ENCODE data around the gene DRC7. TPM values are rescaled to one million over a fixed set of nuclear protein-coding genes. Genes with fewer than 3 reads are reported as not detected.

The DRC7 gene
- total RNA-seq, 1 experiment from 2014 or later, result 0.72 TPM

- no peak overlapping the region for H2BK5ac ChIP-seq (ENCODE audit: insufficient read length, low read length)
- no peak overlapping the region for H4K91ac ChIP-seq (ENCODE audit: insufficient read length, low read depth, low read length)
- no peak overlapping the region for H2BK120ac ChIP-seq (ENCODE audit: low read depth, low read length, poor library complexity, severe bottlenecking)
- no peak overlapping the region for H4K5ac ChIP-seq (ENCODE audit: insufficient read length, low read depth, low read length)
- DNase-seq, result no peak
- H3K18ac ChIP-seq (ENCODE audit: insufficient read length, low read depth, low read length), result no peak overlapping the region
- H3K56ac ChIP-seq (ENCODE audit: insufficient read length, low read depth, low read length), result no peak overlapping the region
- no peaks in the 10 kb centered on the region for H3K79me1 ChIP-seq (ENCODE audit: insufficient read depth, low read depth, low read length, poor library complexity, severe bottlenecking)
- H3K27ac ChIP-seq (ENCODE audit: insufficient read length, low read depth, low read length), result no peak overlapping the region
- H3K14ac ChIP-seq (ENCODE audit: insufficient read depth, low read length), result no peak overlapping the region; the same call in 1 of the 2 replicates
- no peak overlapping the region for H3K4ac ChIP-seq (ENCODE audit: low read depth, low read length)
- no peaks in the 10 kb centered on the region for H3K79me2 ChIP-seq (ENCODE audit: insufficient read depth, low read length)
- no peak overlapping the region for H3K9ac ChIP-seq (ENCODE audit: extremely low read depth, insufficient read length, low read length)
- no peaks in the 10 kb centered on the region for H3K27me3 ChIP-seq (ENCODE audit: insufficient read depth, low read length)
- H4K20me1 ChIP-seq (ENCODE audit: control insufficient read depth, insufficient read depth, insufficient read length), result no peaks in the 10 kb centered on the region
- WGBS (ENCODE audit: extremely low coverage, insufficient read length, low lambda C conversion rate), result no CpG with 5 or more reads among the region's 16 CpGs
- no peaks in the 10 kb centered on the region for H3K9me3 Mint-ChIP-seq
- no peak overlapping the region for H2AFZ ChIP-seq (ENCODE audit: low read length)
- H3K4me1 ChIP-seq (ENCODE audit: insufficient read depth, low read length), result no peaks in the 10 kb centered on the region
- no peak overlapping the region for H2BK20ac ChIP-seq (ENCODE audit: low read depth, low read length, poor library complexity, severe bottlenecking)
- no peaks in the 10 kb centered on the region for H3K36me3 Mint-ChIP-seq (ENCODE audit: insufficient read depth in 1 of 3, low read depth in 3 of 3)
- H3K4me3 Mint-ChIP-seq, result no peak overlapping the region
- H3K23ac ChIP-seq (ENCODE audit: insufficient read length, low read depth, low read length), result no peak overlapping the region
- H3K23me2 ChIP-seq (ENCODE audit: insufficient read length, low read depth, low read length, poor library complexity, severe bottlenecking), result no peaks in the 10 kb centered on the region
- H3K9me3 ChIP-seq (ENCODE audit: control insufficient read depth, low read depth, low read length), result no peaks in the 10 kb centered on the region
- no peak overlapping the region for H2BK15ac ChIP-seq (ENCODE audit: low read depth, low read length)
- no peak overlapping the region for H3T11ph ChIP-seq (ENCODE audit: low read length)
- H2AK5ac ChIP-seq (ENCODE audit: insufficient read length, low read length), result no peak overlapping the region
- no peak for TF ChIP-seq CTCF (conservative IDR thresholded peaks at IDR 0.05)
- H3K4me1 Mint-ChIP-seq, result peaks cover 3 to 12% of the 10 kb centered on the region in 2 experiments
- no peak overlapping the region for H2BK12ac ChIP-seq (ENCODE audit: insufficient read length, low read depth, low read length)
- peaks cover 3% of the 10 kb centered on the region for H3K27me3 Mint-ChIP-seq (ENCODE audit: low read depth)
- H3K27ac Mint-ChIP-seq, result no peak overlapping the region; a peak in 1 of 7 replicates
- H3K4me2 ChIP-seq (ENCODE audit: insufficient read depth, insufficient read length, low read length), result no peak overlapping the region
- H4K8ac ChIP-seq (replicated peaks; ENCODE audit: insufficient read length, low read depth, low read length), result no peak overlapping the region
These were observed 4.3 kb downstream of the DRC7 start for GRCh38 chr16:57698812-57699405.
